Pulmonary artery endothelial cell (primary cell): Measurements from ENCODE around the gene CNOT8. TPM values are rescaled to one million over a fixed set of nuclear protein-coding genes. Genes with fewer than 3 reads are reported as not detected.
"Not testable (repeated sequence)": the region's sequence is repeated elsewhere in the genome, so short reads cannot be mapped to it uniquely, and the experiment has no call there.

Experiments
- DNase-seq: peaks from one replicate; pipeline ENCODE4 v3.0.0-alpha.2; 2011; ENCODE audit warnings: low read depth, low spot score
- total RNA-seq: library from RNA; depleted of rRNA; stranded (reverse); fragments of >200 nt; gene quantifications from 2 replicates; pipeline ENCODE4 v1.2.3, GENCODE V29; 2014

The CNOT8 gene
- total RNA-seq, 1 donor from 2014 or later, result 74.1 TPM

DNA sequence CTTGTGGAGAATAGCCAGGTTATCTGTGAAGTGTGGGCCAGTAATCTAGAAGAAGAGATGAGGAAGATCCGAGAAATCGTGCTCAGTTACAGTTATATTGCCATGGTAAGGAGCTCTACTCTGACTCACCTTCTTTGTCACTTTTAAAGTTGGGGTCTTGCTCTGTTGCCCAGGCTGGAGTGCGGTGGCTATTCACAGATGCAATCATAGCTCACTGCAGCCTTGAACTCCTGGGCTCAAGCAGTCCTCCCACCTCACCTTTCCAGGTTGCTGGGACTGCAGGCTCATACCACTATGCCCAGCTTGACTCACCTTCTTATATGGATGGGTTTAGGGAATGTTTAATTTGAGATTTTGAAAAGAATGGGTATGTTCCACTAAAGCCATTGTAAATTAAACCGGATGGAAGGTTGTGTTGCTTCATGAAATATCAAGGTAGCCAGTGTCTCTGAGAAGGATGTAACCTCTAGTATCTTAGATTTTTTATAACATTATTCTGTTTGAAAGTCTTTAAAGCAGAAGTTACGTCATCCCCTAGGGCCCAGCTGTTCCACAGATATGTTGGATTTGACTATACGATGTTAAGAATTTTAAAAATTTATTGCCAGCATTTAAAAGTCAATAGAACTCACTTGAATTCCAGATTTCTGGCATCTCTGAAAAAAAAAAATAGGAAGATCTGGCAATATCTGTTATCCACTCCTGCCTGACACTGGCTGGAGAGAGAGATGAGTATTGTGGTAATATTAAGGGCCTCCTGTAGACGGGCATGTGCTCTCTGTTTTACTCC lies 5.1 kb downstream of the CNOT8 start:
- DNase-seq, result no peak

GRCh38 chr5:154865466-154866184 lies 7.2 kb downstream of the CNOT8 start:
- DNase-seq, result no peak

GRCh38 chr5:154866841-154867240 lies 8.4 kb downstream of the CNOT8 start:
- DNase-seq, result no peak

- DNase-seq, result no peak
Observed at GRCh38 chr5:154868702-154869101, 10.3 kb downstream of the CNOT8 start.

GRCh38 chr5:154871734-154872133 lies 13.3 kb downstream of the CNOT8 start:
- no peak for DNase-seq

DNA sequence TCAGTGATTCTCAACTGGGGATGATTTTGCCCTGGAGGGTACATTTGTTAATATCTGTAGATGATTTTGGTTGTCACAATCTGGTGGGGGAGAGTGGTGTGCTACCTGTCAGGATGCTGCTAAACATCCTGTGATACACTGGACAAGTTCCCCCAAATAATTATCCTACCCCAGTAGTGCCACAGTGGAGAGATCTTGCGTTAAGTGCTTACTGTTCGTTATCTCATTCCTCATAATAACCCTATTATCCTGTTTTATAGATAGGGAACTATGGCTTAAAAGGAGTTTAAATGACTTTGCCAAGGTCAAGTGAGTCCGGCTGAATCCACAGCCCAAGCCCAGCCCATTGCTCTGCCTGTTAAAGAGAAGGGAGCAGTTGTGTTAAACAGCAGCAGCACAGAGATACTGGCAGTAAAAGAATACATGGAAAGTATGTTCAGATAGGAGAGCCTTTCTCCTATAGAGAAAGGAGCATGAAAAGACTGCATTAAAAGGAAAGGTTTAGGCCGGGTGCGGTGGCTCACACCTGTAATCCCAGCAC lies 15.4 kb downstream of the CNOT8 start:
- no peak for DNase-seq

- no peak for DNase-seq
Observed at GRCh38 chr5:154878642-154879335, 20.4 kb downstream of the CNOT8 start.

GRCh38 chr5:154881986-154882385 lies 23.6 kb downstream of the CNOT8 start:
- DNase-seq, result no peak

- DNase-seq, result no peak
Observed at GRCh38 chr5:154884424-154884823, 26.0 kb downstream of the CNOT8 start.

DNA sequence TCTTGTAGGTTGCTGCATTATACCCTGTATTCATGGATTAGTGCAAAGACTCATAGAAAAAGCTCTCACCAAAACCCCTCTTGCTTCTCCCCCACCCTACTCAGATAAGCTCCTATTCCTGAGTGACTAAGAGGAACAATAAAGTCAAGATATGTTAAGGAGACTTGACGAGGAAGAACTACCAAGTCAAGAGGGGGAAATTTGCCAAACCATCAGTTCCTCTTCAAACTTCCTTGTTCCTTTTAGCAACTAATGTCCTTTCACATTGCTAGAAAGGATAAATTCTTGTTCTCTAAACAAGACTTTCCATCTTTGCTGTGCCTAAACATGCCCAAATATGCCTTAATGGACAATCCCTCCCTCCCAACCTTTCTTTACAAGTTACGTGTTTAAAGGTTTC lies 27.0 kb downstream of the CNOT8 start:
- no peak for DNase-seq

GRCh38 chr5:154892369-154892771 lies 33.9 kb downstream of the CNOT8 start:
- no peak for DNase-seq

DNA sequence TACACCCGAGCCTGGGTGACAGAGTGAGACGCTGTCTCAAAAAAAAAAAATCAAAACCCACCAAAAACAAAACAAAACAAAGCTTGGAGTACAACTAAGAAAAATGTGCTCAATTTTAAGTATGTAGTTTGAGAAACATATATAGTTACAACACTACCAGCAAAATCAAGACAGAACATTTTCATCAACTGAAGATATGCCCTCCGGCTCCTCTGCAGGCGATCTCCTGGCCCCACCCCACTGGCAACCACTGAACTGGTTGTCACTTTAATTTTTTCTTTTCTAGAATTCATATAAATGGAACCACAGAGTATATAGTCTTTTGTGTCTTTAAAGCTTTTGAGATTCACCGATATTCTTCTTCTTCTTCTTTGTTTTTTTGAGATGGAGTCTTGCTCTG lies 35.0 kb downstream of the CNOT8 start:
- no peak for DNase-seq

- DNase-seq, result no peak
Observed at GRCh38 chr5:154895606-154896561, 37.5 kb downstream of the CNOT8 start.

DNA sequence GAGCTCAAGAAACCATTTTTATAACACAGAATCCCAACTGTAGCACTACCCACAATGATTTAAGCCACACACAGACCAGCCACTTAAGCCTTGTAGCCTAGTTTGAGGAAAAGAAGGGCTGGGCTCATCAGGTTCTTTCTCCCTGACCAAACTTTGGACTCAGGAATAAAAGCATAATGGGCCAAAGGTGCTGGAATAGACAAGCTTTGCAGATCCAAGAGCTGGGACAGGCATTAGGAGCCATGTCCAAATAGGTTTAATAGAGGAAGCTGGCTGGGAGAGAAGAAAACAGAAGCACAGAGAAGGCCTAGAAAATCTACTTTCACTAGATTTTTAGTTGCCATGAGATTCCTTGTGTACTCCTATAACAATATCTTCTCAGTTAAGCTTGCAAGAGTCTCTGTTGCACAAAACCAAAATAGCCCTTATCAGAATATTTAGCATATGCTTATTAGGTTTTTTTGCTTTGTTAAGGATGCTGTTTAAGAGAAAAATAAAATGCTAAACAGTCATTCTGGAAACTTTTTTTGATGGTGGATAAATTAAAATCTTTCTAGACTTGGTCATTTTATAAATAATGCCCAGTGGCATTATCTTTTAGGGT lies 38.2 kb downstream of the CNOT8 start:
- DNase-seq, result no peak

GRCh38 chr5:154898210-154898609 lies 39.8 kb downstream of the CNOT8 start:
- DNase-seq, result no peak

DNA sequence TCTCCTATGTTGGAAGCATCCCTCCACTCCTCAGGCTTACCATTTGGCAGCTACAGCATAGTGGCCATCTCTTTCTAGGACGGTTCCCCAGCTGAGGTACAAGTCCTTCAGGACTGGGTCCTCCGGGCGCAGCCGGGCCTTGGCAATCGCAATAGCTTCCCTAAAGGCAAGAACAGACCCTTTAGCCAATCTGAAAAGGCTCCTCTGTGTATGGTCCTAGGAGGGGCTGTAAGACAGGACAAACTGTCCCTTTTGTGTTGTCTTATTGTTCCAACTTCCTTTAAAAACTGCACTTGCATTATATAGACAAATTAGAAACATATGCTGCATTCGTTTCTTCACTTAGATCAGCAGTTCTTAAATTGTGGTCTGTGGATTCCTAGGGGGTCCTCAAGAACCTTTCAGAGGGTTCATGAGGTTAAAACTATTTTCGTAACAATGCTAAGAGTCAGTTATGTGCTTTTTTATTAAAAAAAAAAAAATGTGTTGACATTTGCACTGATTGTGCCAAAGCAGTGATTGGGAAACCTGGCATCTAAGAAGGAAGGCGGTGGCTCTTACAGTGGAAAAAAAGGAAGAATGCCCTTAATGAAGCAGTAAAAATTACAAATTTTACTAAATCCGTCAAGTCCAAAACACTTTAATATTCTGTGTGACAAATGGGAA lies 40.9 kb downstream of the CNOT8 start:
- no peak for DNase-seq

GRCh38 chr5:154900066-154900465 lies 41.6 kb downstream of the CNOT8 start:
- no peak for DNase-seq

DNA sequence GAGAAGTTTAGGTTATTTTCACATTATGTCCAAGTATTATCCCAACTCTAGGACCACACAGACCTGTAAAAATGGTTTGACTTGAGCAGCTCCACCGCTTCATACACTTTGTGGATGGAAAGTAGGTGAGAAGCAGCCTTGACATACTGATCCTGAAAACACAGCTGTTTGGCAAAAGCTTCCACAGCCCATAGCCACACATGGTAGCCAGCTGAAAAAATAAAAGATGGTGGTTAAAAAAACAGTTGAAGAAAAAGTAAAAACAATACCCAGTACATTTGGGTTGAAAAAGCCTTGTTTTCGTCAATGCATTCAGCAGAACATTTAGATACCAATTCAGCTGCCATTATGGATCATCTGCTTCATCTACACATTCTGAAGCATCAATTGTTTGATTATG lies 42.8 kb downstream of the CNOT8 start:
- no peak for DNase-seq

- DNase-seq, result no peak
Observed at GRCh38 chr5:154901913-154902312, 43.5 kb downstream of the CNOT8 start.

- DNase-seq, result not testable (repeated sequence)
Observed at GRCh38 chr5:154905601-154906000, 47.2 kb downstream of the CNOT8 start.
